SIG-M5 (cell line): ENCODE results near the gene MUC4.
"Not testable (repeated sequence)": the region's sequence is repeated elsewhere in the genome, so short reads cannot be mapped to it uniquely, and the experiment has no call there.

Source experiments
- DNase-seq: peaks from one replicate; lab custom pipeline; 2025; lab: John Stamatoyannopoulos, UW

The MUC4 gene

GRCh38 chr3:195813916-195814640 is 2.3 kb upstream of the MUC4 start:
- no peak for DNase-seq

DNA sequence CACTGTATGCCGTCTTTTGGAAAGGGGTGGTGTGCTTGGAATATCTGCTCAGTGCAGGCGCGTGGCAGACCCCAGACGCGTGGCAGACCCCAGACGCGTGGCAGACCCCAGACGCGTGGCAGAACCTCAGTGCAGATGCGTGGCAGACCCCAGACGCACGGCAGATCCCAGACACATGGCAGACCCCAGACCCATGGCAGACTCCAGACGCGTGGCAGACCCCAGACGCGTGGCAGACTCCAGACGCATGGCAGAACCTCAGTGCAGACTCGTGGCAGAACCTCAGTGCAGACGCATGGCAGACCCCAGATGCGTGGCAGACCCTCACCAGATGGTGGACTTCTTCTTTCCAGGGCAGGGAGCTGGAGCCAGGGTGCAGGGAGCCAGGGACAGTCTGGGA is 637 bp upstream of the MUC4 start:
- DNase-seq, result no peak

DNA sequence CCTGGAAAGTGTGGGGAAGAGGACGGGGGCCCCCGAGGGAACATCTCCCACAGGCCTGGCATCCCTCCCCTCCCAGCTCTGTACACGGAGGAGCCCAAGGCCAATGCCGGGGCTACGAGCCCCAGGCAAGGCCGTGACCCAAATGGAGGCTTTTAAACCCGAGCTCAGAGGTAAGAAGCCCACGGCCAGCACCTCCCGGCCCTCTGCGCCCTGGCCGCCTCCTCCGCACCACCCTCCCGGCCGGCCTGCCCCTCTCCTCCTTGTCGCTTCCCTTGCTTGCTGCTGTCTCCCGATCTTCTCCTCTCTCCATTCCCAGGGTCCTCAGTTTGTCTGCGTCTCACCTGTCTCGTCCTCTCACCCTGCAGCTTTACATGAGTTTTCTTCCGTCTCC is 1.3 kb downstream of the MUC4 start:
- no peak for DNase-seq

- DNase-seq, result no peak
Observed at GRCh38 chr3:195809796-195810454, 1.8 kb downstream of the MUC4 start.

GRCh38 chr3:195809291-195809785 is 2.4 kb downstream of the MUC4 start:
- no peak for DNase-seq

DNA sequence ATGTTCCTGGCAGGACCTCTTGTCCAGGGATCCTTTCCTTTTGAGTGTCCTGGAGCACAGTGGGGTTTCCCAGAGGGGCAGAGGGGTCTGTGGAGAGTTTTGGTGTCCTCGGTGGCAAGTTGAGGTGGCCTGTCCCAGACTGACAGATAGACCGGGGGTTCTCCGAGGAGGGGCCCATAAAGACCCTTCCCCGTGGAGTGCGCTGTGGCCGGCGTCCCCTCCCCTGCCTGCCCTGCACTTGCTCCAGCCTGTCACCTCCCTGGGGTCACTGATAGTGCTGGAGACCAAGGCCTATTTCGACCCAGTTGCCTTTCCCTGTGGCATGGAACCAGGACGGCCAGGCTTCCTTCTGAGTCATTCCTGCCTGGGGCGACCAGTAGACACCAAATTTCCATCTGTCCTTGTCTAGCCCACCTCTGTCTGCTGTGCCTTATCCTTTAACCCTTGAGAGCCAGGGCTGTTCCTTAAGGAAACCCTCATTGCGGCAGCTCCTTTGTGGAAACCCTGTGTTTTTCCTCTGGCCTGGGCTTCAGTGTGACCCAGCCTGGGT is 2.9 kb downstream of the MUC4 start:
- no peak for DNase-seq

DNA sequence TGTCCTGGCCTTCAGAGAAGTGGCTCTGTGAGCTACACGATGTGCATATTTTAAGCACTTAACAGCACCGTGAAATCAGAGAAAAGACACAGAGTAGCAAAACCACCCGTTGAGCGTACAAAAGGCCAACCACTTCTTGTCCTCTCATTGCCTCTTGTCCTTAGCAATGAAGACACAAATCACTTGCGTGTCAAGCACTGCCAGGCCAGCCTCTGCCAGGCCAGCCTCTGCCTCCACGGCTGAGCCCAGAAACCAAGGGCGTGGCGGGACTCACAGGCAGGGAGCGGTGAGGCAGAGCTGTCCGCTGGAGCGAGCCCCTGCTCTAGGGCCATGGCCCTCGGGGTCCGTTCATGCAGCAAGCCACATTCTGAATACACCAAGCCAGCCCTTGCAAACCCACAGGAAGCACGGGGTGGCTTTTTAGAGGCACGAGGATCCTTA is 4.0 kb downstream of the MUC4 start:
- DNase-seq, result no peak

DNA sequence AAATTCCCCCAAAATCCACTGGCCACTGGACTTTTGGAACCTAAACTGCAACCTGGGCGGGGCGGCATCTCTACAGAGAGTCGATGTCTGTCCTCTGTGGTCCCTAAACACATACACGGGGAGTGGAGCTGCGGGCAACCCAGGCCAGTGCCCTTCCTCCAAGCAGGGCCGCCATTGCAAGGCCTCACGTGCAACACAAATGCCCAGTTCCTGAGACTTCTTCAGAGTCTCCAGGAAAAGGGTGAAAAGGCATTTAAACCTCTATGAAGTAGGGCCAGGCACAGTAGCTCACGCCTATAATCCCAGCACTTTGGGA is 4.9 kb downstream of the MUC4 start:
- DNase-seq, result no peak

DNA sequence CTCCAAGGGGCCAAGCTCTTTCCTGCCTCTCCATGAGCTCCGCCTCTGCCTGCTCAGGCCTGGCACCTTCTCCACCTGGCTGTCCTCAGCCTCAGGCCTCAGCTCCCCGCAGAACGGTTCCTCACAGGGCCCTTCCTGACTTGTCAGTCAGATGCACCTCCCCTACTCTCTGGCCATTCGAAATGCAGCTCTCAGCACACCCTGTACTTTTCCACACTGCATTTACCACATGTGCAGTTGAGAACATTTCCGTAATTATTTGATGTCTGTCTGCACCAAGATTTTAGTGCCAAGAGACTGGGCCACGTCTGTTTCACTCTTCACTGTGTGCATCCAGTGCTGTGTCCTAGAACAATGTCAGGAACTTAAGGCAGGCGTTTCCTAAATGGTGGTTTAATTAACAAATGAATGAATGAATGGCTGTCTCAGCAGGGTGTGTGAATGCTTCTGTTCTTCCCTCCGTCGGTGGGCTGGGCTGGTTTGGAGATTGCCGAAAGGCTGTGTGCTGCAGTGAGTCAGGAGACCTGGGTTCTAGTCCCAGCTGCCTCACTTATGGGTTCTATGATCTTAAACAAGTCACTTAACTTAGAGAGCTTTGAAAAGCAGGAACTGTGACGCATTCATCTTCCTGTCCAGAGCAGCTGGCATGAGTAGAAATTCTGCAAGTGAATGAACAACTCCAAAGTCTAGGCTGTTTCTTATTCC is 5.4 kb downstream of the MUC4 start:
- no peak for DNase-seq

GRCh38 chr3:195805588-195805987 is 6.1 kb downstream of the MUC4 start:
- not testable (repeated sequence) for DNase-seq

- DNase-seq, result no peak
Observed at GRCh38 chr3:195805181-195805580, 6.5 kb downstream of the MUC4 start.

DNA sequence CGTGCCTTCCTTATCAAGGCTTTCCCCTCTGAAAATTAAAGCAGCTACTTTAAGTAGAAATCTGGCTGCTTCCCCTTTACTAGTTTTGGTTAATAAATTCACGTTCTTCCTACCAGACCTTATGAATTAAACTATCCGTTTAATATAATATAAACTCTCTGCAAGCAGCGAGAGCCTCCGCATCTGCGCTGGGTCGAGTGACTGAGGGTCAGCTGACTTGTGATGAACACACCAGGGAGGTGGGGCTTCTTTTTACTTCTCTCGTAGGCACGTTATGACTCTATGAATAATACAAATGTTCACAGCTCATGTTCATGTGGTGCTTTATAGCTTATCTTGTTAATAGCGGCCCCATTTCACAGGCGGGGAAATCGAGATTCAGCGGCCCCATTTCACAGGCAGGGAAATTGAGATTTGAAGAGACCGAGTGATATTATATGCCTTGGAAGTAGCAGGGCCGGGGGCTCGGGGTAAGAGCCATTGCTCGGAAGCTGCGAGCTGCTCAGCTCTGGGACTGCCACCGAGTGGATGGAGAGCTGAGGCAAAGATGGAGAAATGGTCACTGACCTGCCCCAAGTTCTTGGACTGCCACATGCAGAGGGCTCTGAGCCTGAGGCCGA is 8.3 kb downstream of the MUC4 start:
- DNase-seq, result no peak

DNA sequence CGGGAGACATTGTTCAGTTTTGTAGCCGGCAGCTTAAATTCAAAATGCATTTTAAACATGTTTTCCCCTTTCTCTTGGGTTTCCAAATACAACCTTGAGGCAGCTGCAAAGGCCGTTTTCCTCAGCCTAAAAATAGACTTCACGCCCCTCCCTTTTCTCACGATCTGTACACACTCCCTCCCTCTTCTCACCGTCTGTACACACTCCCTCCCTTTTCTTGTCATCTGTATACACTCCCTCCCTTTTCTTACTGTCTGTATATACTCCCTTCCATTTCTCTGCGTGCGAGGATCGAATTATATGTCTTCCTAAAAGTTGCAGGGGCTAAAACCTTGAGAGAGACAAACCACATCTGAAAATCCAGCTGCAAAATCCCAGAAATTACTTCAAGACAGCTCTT is 8.9 kb downstream of the MUC4 start:
- no peak for DNase-seq

- no peak for DNase-seq
Observed at GRCh38 chr3:195802261-195802701, 9.4 kb downstream of the MUC4 start.

DNA sequence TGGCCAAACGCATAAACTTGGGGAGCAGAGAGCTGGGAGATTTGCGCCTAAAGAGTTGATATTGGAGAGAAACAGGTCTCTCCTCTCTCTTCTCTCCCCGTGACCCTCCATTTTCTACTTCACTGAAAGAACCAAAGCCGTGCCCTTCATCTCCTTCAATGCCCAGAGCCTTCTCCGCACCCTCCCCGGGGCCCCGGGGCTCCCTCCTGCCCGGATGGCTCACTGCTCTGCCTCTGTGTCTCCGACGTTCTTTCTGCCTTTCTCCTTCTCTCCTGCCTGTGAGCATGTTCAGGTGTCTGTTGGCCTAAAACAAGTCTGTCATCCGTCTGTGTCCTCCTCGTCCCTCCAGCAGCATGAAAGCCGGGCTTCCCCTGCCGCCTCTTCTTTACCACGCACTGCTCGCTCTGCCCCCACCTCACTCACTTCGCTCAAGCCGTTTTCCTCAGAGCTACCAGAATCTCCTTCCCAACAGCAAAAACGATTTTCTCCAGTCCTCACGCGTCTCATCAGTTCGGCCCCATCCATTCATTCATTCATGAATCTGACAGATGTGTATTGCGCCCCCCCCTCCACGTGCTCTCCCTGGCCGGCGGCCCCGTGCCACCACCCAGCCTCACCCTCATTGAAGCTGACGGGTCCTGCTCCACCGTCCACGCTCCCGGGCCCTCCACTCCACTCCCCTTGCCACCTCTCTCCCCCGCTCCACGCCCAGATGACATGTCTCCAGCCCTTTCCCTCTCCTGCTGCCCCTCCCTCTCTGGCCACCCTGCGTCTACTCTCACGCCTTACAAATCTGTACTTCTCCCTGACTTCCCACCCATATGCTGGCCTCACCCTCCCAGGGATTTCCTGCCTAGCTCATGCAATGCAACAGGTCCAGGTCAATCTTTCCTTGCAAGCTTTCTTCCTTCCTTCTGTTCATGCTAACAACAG is 10.2 kb downstream of the MUC4 start:
- DNase-seq, result no peak

- peak; percentile 35 for DNase-seq
Observed at GRCh38 chr3:195800240-195800639, 11.5 kb downstream of the MUC4 start.

GRCh38 chr3:195796795-195797194 is 14.9 kb downstream of the MUC4 start:
- no peak for DNase-seq

GRCh38 chr3:195794708-195795107 is 17.0 kb downstream of the MUC4 start:
- no peak for DNase-seq

- DNase-seq, result not testable (repeated sequence)
Observed at GRCh38 chr3:195792621-195793020, 19.1 kb downstream of the MUC4 start.

- no peak for DNase-seq
Observed at GRCh38 chr3:195790901-195791300, 20.8 kb downstream of the MUC4 start.
